Measurements from ENCODE around the gene CTXND2.
"Not testable (repeated sequence)": the region's sequence is repeated elsewhere in the genome, so short reads cannot be mapped to it uniquely, and the experiment has no call there.

CTXND2 gene

GRCh38 chr1:150895618-150896017 lies 8.7 kb downstream of the CTXND2 start:
- Histone ChIP-seq H3K27ac (ENCODE audit: low read length) (no peak overlapping the region), H3K27me3 (ENCODE audit: control insufficient read depth, insufficient read depth, low read length) (no peaks in the 10 kb centered on the region), H3K4me1 (ENCODE audit: control insufficient read depth, low read depth, low read length) (no peaks in the 10 kb centered on the region), H3K4me3 (ENCODE audit: low read length) (no peak overlapping the region), H3K9ac (ENCODE audit: low read length) (no peak overlapping the region), H3K36me3 (ENCODE audit: control insufficient read depth, low read depth, low read length) (no peaks in the 10 kb centered on the region), H3K9me3 (ENCODE audit: control insufficient read depth, low read depth, low read length) (no peaks in the 10 kb centered on the region)

GRCh38 chr1:150899795-150900194 lies 12.9 kb downstream of the CTXND2 start:
- not testable (repeated sequence) for H3K9me3 ChIP-seq (ENCODE audit: control insufficient read depth, low read depth, low read length); H3K27me3 ChIP-seq (ENCODE audit: control insufficient read depth, insufficient read depth, low read length); H3K27ac ChIP-seq (ENCODE audit: low read length); H3K9ac ChIP-seq (ENCODE audit: low read length); H3K4me3 ChIP-seq (ENCODE audit: low read length); H3K36me3 ChIP-seq (ENCODE audit: control insufficient read depth, low read depth, low read length); H3K4me1 ChIP-seq (ENCODE audit: control insufficient read depth, low read depth, low read length)

GRCh38 chr1:150902346-150902745 lies 15.4 kb downstream of the CTXND2 start:
- Histone ChIP-seq H3K4me1 (ENCODE audit: control insufficient read depth, low read depth, low read length) (no peaks in the 10 kb centered on the region), H3K9me3 (ENCODE audit: control insufficient read depth, low read depth, low read length) (no peaks in the 10 kb centered on the region), H3K27me3 (ENCODE audit: control insufficient read depth, insufficient read depth, low read length) (no peaks in the 10 kb centered on the region)

GRCh38 chr1:150902751-150903150 lies 15.8 kb downstream of the CTXND2 start:
- no peaks in the 10 kb centered on the region for H3K27me3 ChIP-seq (ENCODE audit: control insufficient read depth, insufficient read depth, low read length)

More at GRCh38 chr1:150902346-150902745, 15.4 kb downstream of the CTXND2 start:
- Histone ChIP-seq H3K36me3 (ENCODE audit: control insufficient read depth, low read depth, low read length) (no peaks in the 10 kb centered on the region), H3K27ac (ENCODE audit: low read length) (no peak overlapping the region), H3K4me3 (ENCODE audit: low read length) (no peak overlapping the region), H3K9ac (ENCODE audit: low read length) (no peak overlapping the region)

GRCh38 chr1:150905301-150905700 lies 18.4 kb downstream of the CTXND2 start:
- H3K27ac ChIP-seq (ENCODE audit: low read length) = no peak overlapping the region
- H3K4me3 ChIP-seq (ENCODE audit: low read length) = no peak overlapping the region
- H3K9ac ChIP-seq (ENCODE audit: low read length) = no peak overlapping the region
- no peaks in the 10 kb centered on the region for H3K36me3 ChIP-seq (ENCODE audit: control insufficient read depth, low read depth, low read length)
- H3K27me3 ChIP-seq (ENCODE audit: control insufficient read depth, insufficient read depth, low read length) = no peaks in the 10 kb centered on the region
- no peaks in the 10 kb centered on the region for H3K9me3 ChIP-seq (ENCODE audit: control insufficient read depth, low read depth, low read length)
- no peaks in the 10 kb centered on the region for H3K4me1 ChIP-seq (ENCODE audit: control insufficient read depth, low read depth, low read length)

More at GRCh38 chr1:150902751-150903150, 15.8 kb downstream of the CTXND2 start:
- Histone ChIP-seq H3K9ac (ENCODE audit: low read length) (no peak overlapping the region), H3K4me3 (ENCODE audit: low read length) (no peak overlapping the region), H3K9me3 (ENCODE audit: control insufficient read depth, low read depth, low read length) (no peaks in the 10 kb centered on the region), H3K4me1 (ENCODE audit: control insufficient read depth, low read depth, low read length) (no peaks in the 10 kb centered on the region), H3K27ac (ENCODE audit: low read length) (no peak overlapping the region), H3K36me3 (ENCODE audit: control insufficient read depth, low read depth, low read length) (no peaks in the 10 kb centered on the region)

GRCh38 chr1:150906329-150906728 lies 19.4 kb downstream of the CTXND2 start:
- H3K9ac ChIP-seq (ENCODE audit: low read length) = no peak overlapping the region
- H3K4me1 ChIP-seq (ENCODE audit: control insufficient read depth, low read depth, low read length) = no peaks in the 10 kb centered on the region
- H3K9me3 ChIP-seq (ENCODE audit: control insufficient read depth, low read depth, low read length) = no peaks in the 10 kb centered on the region
- H3K36me3 ChIP-seq (ENCODE audit: control insufficient read depth, low read depth, low read length) = no peaks in the 10 kb centered on the region
- no peak overlapping the region for H3K4me3 ChIP-seq (ENCODE audit: low read length)
- no peaks in the 10 kb centered on the region for H3K27me3 ChIP-seq (ENCODE audit: control insufficient read depth, insufficient read depth, low read length)
- no peak overlapping the region for H3K27ac ChIP-seq (ENCODE audit: low read length)

GRCh38 chr1:150906813-150907212 lies 19.9 kb downstream of the CTXND2 start:
- Histone ChIP-seq H3K27ac (ENCODE audit: low read length) (no peak overlapping the region), H3K4me3 (ENCODE audit: low read length) (no peak overlapping the region), H3K27me3 (ENCODE audit: control insufficient read depth, insufficient read depth, low read length) (no peaks in the 10 kb centered on the region), H3K9ac (ENCODE audit: low read length) (no peak overlapping the region), H3K36me3 (ENCODE audit: control insufficient read depth, low read depth, low read length) (no peaks in the 10 kb centered on the region), H3K9me3 (ENCODE audit: control insufficient read depth, low read depth, low read length) (no peaks in the 10 kb centered on the region), H3K4me1 (ENCODE audit: control insufficient read depth, low read depth, low read length) (no peaks in the 10 kb centered on the region)

GRCh38 chr1:150909585-150910180 lies 22.7 kb downstream of the CTXND2 start:
- Histone ChIP-seq H3K36me3 (ENCODE audit: control insufficient read depth, low read depth, low read length) (no peaks in the 10 kb centered on the region), H3K4me1 (ENCODE audit: control insufficient read depth, low read depth, low read length) (peaks cover 12% of the 10 kb centered on the region), H3K27me3 (ENCODE audit: control insufficient read depth, insufficient read depth, low read length) (no peaks in the 10 kb centered on the region), H3K9ac (ENCODE audit: low read length) (no peak overlapping the region), H3K9me3 (ENCODE audit: control insufficient read depth, low read depth, low read length) (no peaks in the 10 kb centered on the region), H3K27ac (ENCODE audit: low read length) (no peak overlapping the region), H3K4me3 (ENCODE audit: low read length) (no peak overlapping the region)

GRCh38 chr1:150912623-150913022 lies 25.7 kb downstream of the CTXND2 start:
- no peak overlapping the region for H3K4me3 ChIP-seq (ENCODE audit: low read length)
- peaks cover 12% of the 10 kb centered on the region for H3K4me1 ChIP-seq (ENCODE audit: control insufficient read depth, low read depth, low read length)
- no peaks in the 10 kb centered on the region for H3K36me3 ChIP-seq (ENCODE audit: control insufficient read depth, low read depth, low read length)
- peak overlapping the region; percentile 42 for H3K27ac ChIP-seq (ENCODE audit: low read length)
- H3K27me3 ChIP-seq (ENCODE audit: control insufficient read depth, insufficient read depth, low read length) = no peaks in the 10 kb centered on the region
- no peaks in the 10 kb centered on the region for H3K9me3 ChIP-seq (ENCODE audit: control insufficient read depth, low read depth, low read length)
- no peak overlapping the region for H3K9ac ChIP-seq (ENCODE audit: low read length)

- no peaks in the 10 kb centered on the region for H3K27me3 ChIP-seq (ENCODE audit: control insufficient read depth, insufficient read depth, low read length)
- H3K9me3 ChIP-seq (ENCODE audit: control insufficient read depth, low read depth, low read length) = no peaks in the 10 kb centered on the region
- no peak overlapping the region for H3K27ac ChIP-seq (ENCODE audit: low read length)
- no peak overlapping the region for H3K9ac ChIP-seq (ENCODE audit: low read length)
- no peaks in the 10 kb centered on the region for H3K36me3 ChIP-seq (ENCODE audit: control insufficient read depth, low read depth, low read length)
- H3K4me1 ChIP-seq (ENCODE audit: control insufficient read depth, low read depth, low read length) = peaks cover 11% of the 10 kb centered on the region
- no peak overlapping the region for H3K4me3 ChIP-seq (ENCODE audit: low read length)
These were observed 30.5 kb downstream of the CTXND2 start for GRCh38 chr1:150917387-150917786.

- Histone ChIP-seq H3K9me3 (ENCODE audit: control insufficient read depth, low read depth, low read length) (no peaks in the 10 kb centered on the region), H3K27ac (ENCODE audit: low read length) (peak overlapping the region; percentile 12), H3K27me3 (ENCODE audit: control insufficient read depth, insufficient read depth, low read length) (no peaks in the 10 kb centered on the region), H3K4me1 (ENCODE audit: control insufficient read depth, low read depth, low read length) (peaks cover 16% of the 10 kb centered on the region), H3K36me3 (ENCODE audit: control insufficient read depth, low read depth, low read length) (peaks cover under 1% of the 10 kb centered on the region), H3K9ac (ENCODE audit: low read length) (no peak overlapping the region), H3K4me3 (ENCODE audit: low read length) (no peak overlapping the region)
These were observed 35.6 kb downstream of the CTXND2 start for GRCh38 chr1:150922519-150922975.

GRCh38 chr1:150925080-150925479 lies 38.1 kb downstream of the CTXND2 start:
- Histone ChIP-seq H3K27ac (ENCODE audit: low read length) (no peak overlapping the region), H3K4me3 (ENCODE audit: low read length) (no peak overlapping the region), H3K4me1 (ENCODE audit: control insufficient read depth, low read depth, low read length) (peaks cover 16% of the 10 kb centered on the region), H3K36me3 (ENCODE audit: control insufficient read depth, low read depth, low read length) (peaks cover 20% of the 10 kb centered on the region), H3K9me3 (ENCODE audit: control insufficient read depth, low read depth, low read length) (no peaks in the 10 kb centered on the region), H3K9ac (ENCODE audit: low read length) (no peak overlapping the region), H3K27me3 (ENCODE audit: control insufficient read depth, insufficient read depth, low read length) (no peaks in the 10 kb centered on the region)

Data from iPS-18a (cell line).